GM18868 (cell line): Measurements from ENCODE around the gene ZNF213.
A peak's percentile ranks its signal among the peaks of the same experiment; 100 is the strongest.

Source experiments
- ATAC-seq: cut with Tn5 transposase; IDR thresholded peaks from one replicate; pipeline ENCODE4 v1.9.1; 2021; ENCODE audit warnings: mild to moderate bottlenecking, moderate library complexity; ENCODE audit not compliant: unreplicated experiment

The ZNF213 gene

GRCh38 chr16:3101018-3101840, 33.6 kb upstream of the ZNF213 start:
- no peak for ATAC-seq

GRCh38 chr16:3101841-3102470, 32.9 kb upstream of the ZNF213 start:
- ATAC-seq: no peak

DNA sequence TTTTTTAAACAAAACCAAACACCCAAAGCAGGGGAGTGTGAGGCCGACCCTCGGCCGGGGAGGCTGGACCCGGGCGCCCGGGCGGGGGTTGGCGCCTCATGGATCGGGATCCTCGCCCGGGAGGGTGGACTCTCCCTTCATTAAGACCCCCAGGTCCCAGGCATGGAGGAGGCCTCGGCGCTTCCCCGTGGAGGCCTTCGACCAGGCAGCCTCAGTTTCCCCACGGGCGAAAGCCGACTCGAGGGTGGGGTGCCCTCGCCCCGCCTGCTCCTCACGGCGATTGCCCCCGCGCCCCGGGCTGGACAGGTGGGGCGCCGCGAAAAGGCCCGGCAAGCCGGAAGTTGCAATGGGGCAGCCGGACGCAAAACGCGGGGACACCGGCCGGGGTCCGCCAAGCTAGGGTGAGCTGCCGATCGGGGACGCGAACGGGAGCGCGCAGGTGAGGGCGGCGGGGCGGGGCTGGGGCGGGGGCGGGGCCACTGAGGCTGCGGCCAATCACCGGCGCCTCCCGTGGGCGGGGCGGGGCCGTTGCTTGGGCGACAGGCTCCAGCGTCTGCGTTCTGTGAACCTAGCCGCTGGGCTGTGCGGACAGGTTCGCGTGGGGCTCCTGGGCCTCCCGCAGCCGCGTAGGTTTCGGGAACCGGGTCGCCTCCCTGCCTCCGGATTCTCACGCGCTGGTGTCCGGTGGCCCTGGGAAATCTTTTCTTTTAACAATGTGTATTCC, 28.5 kb upstream of the ZNF213 start:
- peak; percentile 87 for ATAC-seq

GRCh38 chr16:3112058-3112880, 22.6 kb upstream of the ZNF213 start, which contains the start of gene ZNF205:
Gene ZNF205 (plus strand): TSS chr16:3112586. CDS start chr16:3113431, 845 bp downstream.
- ATAC-seq: no peak

GRCh38 chr16:3112881-3113574, 21.8 kb upstream of the ZNF213 start:
- ATAC-seq: no peak

- no peak for ATAC-seq
Measured at GRCh38 chr16:3113765-3114479, 20.9 kb upstream of the ZNF213 start.

GRCh38 chr16:3115003-3115402, 19.8 kb upstream of the ZNF213 start:
- no peak for ATAC-seq

GRCh38 chr16:3115561-3115960, 19.3 kb upstream of the ZNF213 start:
- ATAC-seq: no peak

DNA sequence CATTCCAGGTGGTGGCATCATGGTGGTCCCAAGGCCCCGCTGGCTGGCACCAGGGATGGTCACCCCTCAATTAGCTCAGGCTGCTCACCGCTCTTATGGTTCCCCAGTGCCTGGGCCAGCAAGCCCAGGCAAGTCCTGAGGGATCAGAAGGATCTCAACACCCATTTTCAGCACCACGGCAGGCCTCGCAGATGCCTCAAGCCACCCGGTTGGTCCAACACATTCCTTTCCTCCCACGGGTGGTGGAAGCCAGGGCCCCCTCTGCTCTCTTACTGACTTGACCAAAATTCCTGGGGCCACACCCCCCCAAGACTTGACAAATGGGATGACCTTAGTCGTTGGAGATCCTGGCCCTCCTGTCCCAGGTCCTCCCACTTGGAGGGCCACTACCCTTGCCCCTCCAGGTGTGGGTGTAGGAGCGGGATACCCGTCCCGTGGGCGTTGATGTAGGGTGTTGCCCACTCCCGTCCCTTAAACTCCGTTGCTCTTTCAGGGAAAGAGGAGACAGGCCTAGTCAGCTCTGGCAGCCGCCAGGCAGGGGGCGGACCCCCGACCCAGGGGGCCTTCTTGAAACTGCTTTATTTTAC, 16.5 kb upstream of the ZNF213 start:
- no peak for ATAC-seq

DNA sequence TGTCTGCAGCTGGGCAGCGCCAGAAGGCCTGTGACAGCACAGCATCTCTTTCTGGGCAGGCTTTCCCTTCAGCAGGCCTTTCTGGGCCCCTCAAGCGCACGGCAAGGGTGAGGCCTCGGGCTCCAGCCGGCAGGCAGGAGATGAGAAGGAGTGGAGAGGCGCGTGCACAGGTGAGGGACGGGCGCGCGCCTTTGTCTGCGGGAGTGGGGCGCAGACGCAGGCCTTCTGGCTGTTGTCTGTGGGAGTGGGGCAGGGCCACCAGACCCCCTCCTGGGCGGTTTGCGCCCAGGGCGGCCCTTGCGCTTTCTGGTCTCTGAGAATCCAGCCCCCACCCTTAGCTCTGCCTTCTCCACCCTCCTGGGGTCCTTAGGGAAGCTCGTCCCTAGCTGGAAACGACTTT, 16.0 kb upstream of the ZNF213 start:
- ATAC-seq: no peak

DNA sequence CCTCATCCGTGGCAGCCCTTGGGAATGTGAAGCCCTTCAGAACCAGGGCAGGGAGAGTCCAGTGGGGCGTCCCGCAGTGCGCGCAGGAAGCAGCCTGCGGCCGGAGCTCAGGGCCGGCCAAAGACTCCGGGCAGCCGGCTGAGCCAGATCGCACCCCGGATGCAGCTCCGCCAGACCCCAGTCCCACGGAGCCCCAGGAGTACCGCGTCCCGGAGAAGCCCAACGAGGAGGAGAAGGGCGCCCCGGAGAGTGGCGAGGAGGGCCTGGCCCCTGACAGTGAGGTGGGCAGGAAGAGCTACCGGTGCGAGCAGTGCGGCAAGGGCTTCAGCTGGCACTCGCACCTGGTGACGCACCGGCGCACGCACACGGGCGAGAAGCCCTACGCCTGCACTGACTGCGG, 15.5 kb upstream of the ZNF213 start:
- ATAC-seq: no peak

- no peak for ATAC-seq
Measured at GRCh38 chr16:3119701-3120408, 15.0 kb upstream of the ZNF213 start.

- ATAC-seq: no peak
Measured at GRCh38 chr16:3120435-3120834, 14.4 kb upstream of the ZNF213 start.

- no peak for ATAC-seq
Measured at GRCh38 chr16:3121851-3122467, 12.9 kb upstream of the ZNF213 start.

DNA sequence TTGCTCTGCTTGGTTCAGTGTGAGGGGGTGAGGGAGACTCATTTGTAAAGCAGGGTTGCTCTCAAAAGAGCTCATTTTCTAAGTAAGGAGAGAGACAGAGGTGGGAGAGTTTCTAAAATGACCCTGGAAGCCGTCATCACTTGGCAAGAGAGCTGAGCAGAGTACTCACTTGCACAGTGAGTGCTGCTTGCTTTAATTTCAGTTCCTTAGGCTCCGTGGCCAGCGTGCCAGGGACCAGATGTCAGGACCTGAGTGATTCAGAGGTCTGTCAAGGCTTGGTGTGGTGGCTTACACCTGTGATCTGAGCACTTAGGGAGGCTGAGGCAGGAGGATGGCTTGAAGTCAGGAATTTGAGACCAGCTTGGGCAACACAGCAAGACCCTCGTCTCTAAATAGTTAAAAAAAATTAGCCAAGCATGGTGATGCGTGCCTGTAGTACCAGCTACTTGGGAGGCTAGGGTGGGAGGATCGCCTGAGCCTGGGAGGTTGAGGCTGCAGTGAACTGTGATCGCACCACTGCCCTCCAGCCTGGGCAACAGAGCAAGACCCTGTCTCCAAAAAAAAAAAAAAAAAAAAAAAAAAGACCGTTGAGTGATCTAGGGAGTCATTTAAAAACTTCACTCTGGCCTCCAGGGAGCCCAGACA, 11.8 kb upstream of the ZNF213 start:
- no peak for ATAC-seq

GRCh38 chr16:3123986-3124886, 10.6 kb upstream of the ZNF213 start:
- ATAC-seq: peak; percentile 88

GRCh38 chr16:3127745-3128144, 7.1 kb upstream of the ZNF213 start:
- ATAC-seq: no peak
